Measurements from ENCODE around the gene IZUMO1R.

GRCh38 chr11:94326947-94327346 lies 22.6 kb downstream of the IZUMO1R start:
- TF ChIP-seq CTCF (IDR thresholded peaks at IDR 0.05) (no peak), POLR2AphosphoS5 (IDR thresholded peaks at IDR 0.05; ENCODE audit: low read depth, low read length) (no peak), SIN3A (IDR thresholded peaks at IDR 0.05; ENCODE audit: borderline replicate concordance, insufficient read depth, low read depth, low read length) (no peak), TCF7L2 (IDR thresholded peaks at IDR 0.05; ENCODE audit: low read depth, low read length) (no peak)
- TF ChIP-seq, protein P1, sequence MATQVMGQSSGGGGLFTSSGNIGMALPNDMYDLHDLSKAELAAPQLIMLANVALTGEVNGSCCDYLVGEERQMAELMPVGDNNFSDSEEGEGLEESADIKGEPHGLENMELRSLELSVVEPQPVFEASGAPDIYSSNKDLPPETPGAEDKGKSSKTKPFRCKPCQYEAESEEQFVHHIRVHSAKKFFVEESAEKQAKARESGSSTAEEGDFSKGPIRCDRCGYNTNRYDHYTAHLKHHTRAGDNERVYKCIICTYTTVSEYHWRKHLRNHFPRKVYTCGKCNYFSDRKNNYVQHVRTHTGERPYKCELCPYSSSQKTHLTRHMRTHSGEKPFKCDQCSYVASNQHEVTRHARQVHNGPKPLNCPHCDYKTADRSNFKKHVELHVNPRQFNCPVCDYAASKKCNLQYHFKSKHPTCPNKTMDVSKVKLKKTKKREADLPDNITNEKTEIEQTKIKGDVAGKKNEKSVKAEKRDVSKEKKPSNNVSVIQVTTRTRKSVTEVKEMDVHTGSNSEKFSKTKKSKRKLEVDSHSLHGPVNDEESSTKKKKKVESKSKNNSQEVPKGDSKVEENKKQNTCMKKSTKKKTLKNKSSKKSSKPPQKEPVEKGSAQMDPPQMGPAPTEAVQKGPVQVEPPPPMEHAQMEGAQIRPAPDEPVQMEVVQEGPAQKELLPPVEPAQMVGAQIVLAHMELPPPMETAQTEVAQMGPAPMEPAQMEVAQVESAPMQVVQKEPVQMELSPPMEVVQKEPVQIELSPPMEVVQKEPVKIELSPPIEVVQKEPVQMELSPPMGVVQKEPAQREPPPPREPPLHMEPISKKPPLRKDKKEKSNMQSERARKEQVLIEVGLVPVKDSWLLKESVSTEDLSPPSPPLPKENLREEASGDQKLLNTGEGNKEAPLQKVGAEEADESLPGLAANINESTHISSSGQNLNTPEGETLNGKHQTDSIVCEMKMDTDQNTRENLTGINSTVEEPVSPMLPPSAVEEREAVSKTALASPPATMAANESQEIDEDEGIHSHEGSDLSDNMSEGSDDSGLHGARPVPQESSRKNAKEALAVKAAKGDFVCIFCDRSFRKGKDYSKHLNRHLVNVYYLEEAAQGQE (IDR thresholded peaks at IDR 0.05; ENCODE audit: insufficient read depth in 1 of 2, low read depth in 2 of 2, low read length in 1 of 2): no peak

All from Panc1 (cell line).